ENCODE data around the gene MRPL53. TPM values are rescaled to one million over a fixed set of nuclear protein-coding genes. Genes with fewer than 3 reads are reported as not detected.

MRPL53 gene
- total and polyA plus RNA-seq, 10 donors = 13.0 to 86.7 (median 67.3) TPM

DNA sequence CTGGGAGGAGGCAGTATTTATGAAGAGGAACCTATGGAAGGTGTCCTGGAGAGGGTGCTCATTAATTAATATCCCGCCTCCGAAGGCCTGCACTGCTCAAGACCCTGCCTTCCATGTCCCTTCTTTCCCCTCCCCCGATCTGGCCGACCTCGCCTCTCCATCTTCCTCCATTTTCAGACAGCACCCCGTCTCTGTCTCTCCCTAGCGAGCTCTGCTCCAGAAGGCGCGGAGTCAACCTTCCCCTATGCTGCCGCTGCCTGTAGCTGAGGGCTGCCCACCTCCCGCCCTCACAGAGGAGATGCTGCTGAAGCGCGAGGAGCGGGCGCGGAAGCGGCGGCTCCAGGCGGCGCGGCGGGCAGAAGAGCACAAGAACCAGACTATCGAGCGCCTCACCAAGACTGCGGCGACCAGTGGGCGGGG lies 15.3 kb downstream of the MRPL53 start:
- WGBS, 5 donors = 0 to 1% (median 0%) methylated on average over 19 to 27 of the region's 27 CpGs
- H3K4me3 ChIP-seq = peak overlapping the region; percentile 55 to 91 (median 72)
- intact Hi-C loops (cut with DNase I; ENCODE audit: low total_unique reads) = no loop called here
- H3K4me1 ChIP-seq = peaks cover 32 to 68% (median 41%) of the 10 kb centered on the region in 6 donors
- peak overlapping the region; percentile 95 to 100 (median 98) for H3K27ac ChIP-seq
- no peaks in the 10 kb centered on the region for H3K9me3 ChIP-seq
- H3K36me3 ChIP-seq = peaks cover 0 to 23% (median 12%) of the 10 kb centered on the region in 6 donors
- no peak for TF ChIP-seq POLR2AphosphoS5 (IDR thresholded peaks at IDR 0.05)
- TF ChIP-seq POLR2A (IDR thresholded peaks at IDR 0.05) = no peak
- TF ChIP-seq, protein P1, sequence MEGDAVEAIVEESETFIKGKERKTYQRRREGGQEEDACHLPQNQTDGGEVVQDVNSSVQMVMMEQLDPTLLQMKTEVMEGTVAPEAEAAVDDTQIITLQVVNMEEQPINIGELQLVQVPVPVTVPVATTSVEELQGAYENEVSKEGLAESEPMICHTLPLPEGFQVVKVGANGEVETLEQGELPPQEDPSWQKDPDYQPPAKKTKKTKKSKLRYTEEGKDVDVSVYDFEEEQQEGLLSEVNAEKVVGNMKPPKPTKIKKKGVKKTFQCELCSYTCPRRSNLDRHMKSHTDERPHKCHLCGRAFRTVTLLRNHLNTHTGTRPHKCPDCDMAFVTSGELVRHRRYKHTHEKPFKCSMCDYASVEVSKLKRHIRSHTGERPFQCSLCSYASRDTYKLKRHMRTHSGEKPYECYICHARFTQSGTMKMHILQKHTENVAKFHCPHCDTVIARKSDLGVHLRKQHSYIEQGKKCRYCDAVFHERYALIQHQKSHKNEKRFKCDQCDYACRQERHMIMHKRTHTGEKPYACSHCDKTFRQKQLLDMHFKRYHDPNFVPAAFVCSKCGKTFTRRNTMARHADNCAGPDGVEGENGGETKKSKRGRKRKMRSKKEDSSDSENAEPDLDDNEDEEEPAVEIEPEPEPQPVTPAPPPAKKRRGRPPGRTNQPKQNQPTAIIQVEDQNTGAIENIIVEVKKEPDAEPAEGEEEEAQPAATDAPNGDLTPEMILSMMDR (IDR thresholded peaks at IDR 0.05 in 8 of 11, conservative IDR thresholded peaks at IDR 0.05 in 3 of 11) = no peak
- H3K27me3 ChIP-seq (replicated peaks in 1 of 7) = no peaks in the 10 kb centered on the region
- no peak for DNase-seq

DNA sequence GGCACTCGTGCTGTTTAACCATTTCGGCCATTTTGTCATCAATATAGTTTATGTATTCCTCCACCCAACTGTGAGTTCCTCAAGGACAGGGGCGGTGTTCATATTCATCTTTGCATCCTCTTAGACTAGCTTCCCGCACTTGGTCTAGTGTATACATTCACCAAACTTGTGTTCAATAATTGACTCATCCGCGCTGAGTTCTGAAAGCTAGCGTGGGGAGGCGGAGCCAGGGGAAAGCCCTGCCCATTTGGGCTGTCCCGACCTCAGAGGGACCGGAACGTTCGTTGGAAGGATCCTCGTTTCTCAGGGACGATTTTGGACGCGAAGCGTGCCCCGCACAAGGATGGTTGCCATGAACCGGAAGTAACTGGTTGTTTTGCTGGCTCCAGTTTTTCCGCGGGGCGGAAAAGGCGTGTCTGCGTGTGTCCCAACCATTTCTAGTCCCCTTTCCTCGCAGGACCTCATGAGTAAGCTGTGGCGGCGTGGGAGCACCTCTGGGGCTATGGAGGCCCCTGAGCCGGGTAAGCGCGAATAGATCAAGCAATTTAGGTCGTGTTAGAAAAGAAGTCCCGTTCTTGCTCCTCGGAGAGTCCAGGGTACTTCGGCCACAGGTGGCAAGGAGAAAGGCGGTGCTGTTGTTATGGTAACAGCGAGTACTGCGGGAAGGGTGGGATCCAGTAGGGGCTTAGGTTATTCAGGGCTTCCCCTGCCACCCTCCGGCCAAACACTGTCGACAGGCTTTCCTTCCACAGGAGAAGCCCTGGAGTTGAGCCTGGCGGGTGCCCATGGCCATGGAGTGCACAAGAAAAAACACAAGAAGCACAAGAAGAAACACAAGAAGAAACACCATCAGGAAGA lies 17.6 kb downstream of the MRPL53 start, which contains the start of gene INO80B:
Gene INO80B, plus strand, starts transcription at position 434 of the 858 bp plus-strand sequence. Its CDS starts 30 bp downstream, at position 464.
- H3K27ac ChIP-seq = peak within 1 kb of the TSS; percentile 36 to 99 (median 79)
- WGBS, 5 donors = 0 to 2% (median 1%) methylated on average over 39 to 40 of the region's 40 CpGs

DNA sequence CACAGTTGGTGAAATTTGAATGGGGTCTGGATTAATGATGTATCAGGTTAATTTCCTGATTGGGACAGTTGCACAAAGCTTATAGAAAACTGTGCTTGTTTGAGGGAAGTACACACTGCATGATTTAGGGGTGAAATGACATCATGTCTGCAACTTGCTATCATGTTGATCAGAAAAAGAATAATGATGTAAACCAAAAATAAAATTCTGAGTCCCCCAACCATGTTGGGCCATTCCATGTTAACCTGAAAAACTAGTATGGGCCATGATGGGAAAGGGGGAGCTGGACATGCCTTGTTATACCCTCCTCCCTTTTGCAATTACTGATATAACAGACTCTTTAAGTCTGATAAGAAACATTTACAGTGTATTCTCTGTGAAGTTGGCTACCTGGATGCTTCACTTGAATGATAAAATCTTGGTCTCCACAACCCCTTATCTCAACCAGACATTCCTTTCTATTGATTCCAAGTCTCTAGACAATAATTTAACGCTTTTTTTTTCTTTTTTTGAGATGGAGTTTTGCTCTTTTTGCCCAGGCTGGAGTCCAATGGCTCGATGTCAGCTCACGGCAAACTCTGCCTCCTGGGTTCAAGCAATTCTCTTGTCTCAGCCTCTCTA lies 21.8 kb downstream of the MRPL53 start:
- Histone ChIP-seq H3K9me3 (no peaks in the 10 kb centered on the region), H3K27ac (no peak overlapping the region), H3K4me1 (peaks cover 6 to 24% (median 12%) of the 10 kb centered on the region in 6 donors), H3K27me3 (replicated peaks in 1 of 7) (no peaks in the 10 kb centered on the region), H3K36me3 (no peaks in the 10 kb centered on the region), H3K4me3 (no peak overlapping the region)
- TF ChIP-seq, protein P1 (IDR thresholded peaks at IDR 0.05 in 8 of 11, conservative IDR thresholded peaks at IDR 0.05 in 3 of 11) = no peak
- TF ChIP-seq POLR2A (IDR thresholded peaks at IDR 0.05) (no peak), POLR2AphosphoS5 (IDR thresholded peaks at IDR 0.05) (no peak)
- intact Hi-C loops (cut with DNase I; ENCODE audit: low total_unique reads) = no loop called here
- DNase-seq = no peak
- 88 to 99% (median 92%) methylated on average over 3 of the region's 3 CpGs for WGBS, 5 donors

More for the DNA sequence above, 17.6 kb downstream of the MRPL53 start, which contains the start of gene INO80B:
- peak in 1 of 3 donors; percentile 92 for TF ChIP-seq POLR2A (IDR thresholded peaks at IDR 0.05)
- TF ChIP-seq, protein P1 (IDR thresholded peaks at IDR 0.05 in 8 of 11, conservative IDR thresholded peaks at IDR 0.05 in 3 of 11) = peak in 4 of 11 experiments; percentile 5 to 32 (median 20)
- TF ChIP-seq POLR2AphosphoS5 (IDR thresholded peaks at IDR 0.05) = peak; percentile 77 to 94 (median 89)
- Histone ChIP-seq H3K36me3 (peaks cover 0 to under 1% (median 0%) of the 10 kb centered on the region in 6 donors), H3K4me3 (peak within 1 kb of the TSS; percentile 43 to 94 (median 68)), H3K4me1 (peaks cover 31 to 57% (median 40%) of the 10 kb centered on the region in 6 donors), H3K9me3 (no peaks in the 10 kb centered on the region), H3K27me3 (replicated peaks in 1 of 7) (no peaks in the 10 kb centered on the region)
- intact Hi-C loops (cut with DNase I; ENCODE audit: low total_unique reads) = no loop called here
- DNase-seq = peak; percentile 97

Data from spleen (tissue), 11 donors.